HL-60 (cell line): ENCODE measurements around the gene GRWD1.
"Not testable (repeated sequence)": the region's sequence is repeated elsewhere in the genome, so short reads cannot be mapped to it uniquely, and the experiment has no call there.

ENCODE experiments used
- DNase-seq, 2 experiments: peaks; one replicate each; pipeline ENCODE4 v3.0.0-alpha.2; 2010 to 2020; ENCODE audit warnings: low read depth in 1 of 2, low spot score in 1 of 2
- H3K27ac ChIP-seq: fragments of 250-450 bp; sonication (Bioruptor Pico); replicated peaks from 2 replicates; pipeline ENCODE4 v1.5.1; 2020; ENCODE audit warnings: mild to moderate bottlenecking, moderate library complexity
- H3K27me3 ChIP-seq: fragments of 250-450 bp; sonication (Bioruptor Pico); 2 replicates; pipeline ENCODE4 v1.5.1; 2021; ENCODE audit warnings: mild to moderate bottlenecking, moderate library complexity; ENCODE audit not compliant: insufficient read depth, poor library complexity, severe bottlenecking
- H3K4me3 ChIP-seq: replicated peaks from 2 replicates; pipeline ENCODE4 v1.5.1; 2011; ENCODE audit warnings: mild to moderate bottlenecking, control low read depth, low read length; ENCODE audit not compliant: insufficient read depth
- CTCF ChIP-seq: IDR thresholded peaks from one replicate; pipeline ENCODE4 v1.5.1; 2011; ENCODE audit warnings: low read length, control low read depth, inconsistent platforms; ENCODE audit not compliant: insufficient read depth
- GABPA ChIP-seq: IDR thresholded peaks from 2 replicates; pipeline ENCODE4 v1.6.1; 2012; ENCODE audit warnings: low read depth
- POLR2AphosphoS5 ChIP-seq: IDR thresholded peaks from 2 replicates; pipeline ENCODE4 v1.6.1; 2012; ENCODE audit warnings: low read depth
- REST ChIP-seq: IDR thresholded peaks from 2 replicates; pipeline ENCODE4 v1.6.1; 2012; ENCODE audit warnings: low read depth; ENCODE audit not compliant: insufficient replicate concordance
- SPI1 ChIP-seq: IDR thresholded peaks from 2 replicates; pipeline ENCODE4 v1.6.1; 2012; ENCODE audit warnings: low read depth, mild to moderate bottlenecking, borderline replicate concordance

Gene GRWD1

GRCh38 chr19:48487948-48488347 lies 42.2 kb downstream of the GRWD1 start:
- no peak overlapping the region for H3K4me3 ChIP-seq
- no peak for TF ChIP-seq GABPA
- no peak for TF ChIP-seq CTCF
- no peak for TF ChIP-seq SPI1
- TF ChIP-seq REST = no peak
- TF ChIP-seq POLR2AphosphoS5 = no peak
- no peak for DNase-seq
- H3K27ac ChIP-seq = no peak overlapping the region
- H3K27me3 ChIP-seq = peaks cover 23% of the 10 kb centered on the region

- DNase-seq, H3K4me3 ChIP-seq, H3K27ac ChIP-seq: not testable (repeated sequence)
- H3K27me3 ChIP-seq = peaks cover 24% of the 10 kb centered on the region
These were observed 42.7 kb downstream of the GRWD1 start for GRCh38 chr19:48488478-48488877.

GRCh38 chr19:48489608-48490216 lies 43.9 kb downstream of the GRWD1 start:
- Histone ChIP-seq H3K4me3 (no peak overlapping the region), H3K27ac (no peak overlapping the region), H3K27me3 (peaks cover 34% of the 10 kb centered on the region)
- DNase-seq = peak in 1 of 2 experiments; percentile 69
- peak; percentile 89 for TF ChIP-seq CTCF
- TF ChIP-seq SPI1 = no peak

GRCh38 chr19:48490981-48491792 lies 45.4 kb downstream of the GRWD1 start:
- TF ChIP-seq CTCF (no peak), SPI1 (no peak), REST (no peak), POLR2AphosphoS5 (no peak), GABPA (no peak)
- H3K4me3 ChIP-seq = no peak overlapping the region
- peaks cover 42% of the 10 kb centered on the region for H3K27me3 ChIP-seq
- no peak for DNase-seq
- H3K27ac ChIP-seq = no peak overlapping the region
